Limb (tissue), 2 donors: Measurements from ENCODE around the gene RMC1.
"Not testable (repeated sequence)": the region's sequence is repeated elsewhere in the genome, so short reads cannot be mapped to it uniquely, and the experiment has no call there.

ENCODE experiments used
- DNase-seq, 2 donors: peaks; one replicate each; pipeline ENCODE4 v3.0.0-alpha.2; 2016; ENCODE audit errors: extremely low spot score in 2 of 2

RMC1 gene

DNA sequence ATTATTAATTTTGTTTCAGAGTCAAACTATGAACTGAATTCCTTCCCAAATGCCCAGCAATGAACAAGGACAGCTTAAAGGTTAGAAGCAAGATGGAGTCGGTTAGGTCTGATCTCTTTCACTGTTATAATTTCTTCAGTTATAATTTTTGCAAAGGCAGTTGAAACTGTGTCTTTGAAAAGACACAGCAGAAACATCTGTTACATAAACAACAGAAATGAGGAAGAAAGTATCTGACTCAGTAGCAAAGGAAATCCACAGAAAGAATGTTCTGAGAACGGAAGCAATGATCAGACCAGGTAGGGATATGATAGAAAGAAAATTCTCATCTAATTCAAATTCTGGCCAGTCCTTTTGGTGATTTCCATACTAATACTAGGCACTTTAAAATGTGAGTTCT, 5.2 kb upstream of the RMC1 start:
- DNase-seq = no peak

DNA sequence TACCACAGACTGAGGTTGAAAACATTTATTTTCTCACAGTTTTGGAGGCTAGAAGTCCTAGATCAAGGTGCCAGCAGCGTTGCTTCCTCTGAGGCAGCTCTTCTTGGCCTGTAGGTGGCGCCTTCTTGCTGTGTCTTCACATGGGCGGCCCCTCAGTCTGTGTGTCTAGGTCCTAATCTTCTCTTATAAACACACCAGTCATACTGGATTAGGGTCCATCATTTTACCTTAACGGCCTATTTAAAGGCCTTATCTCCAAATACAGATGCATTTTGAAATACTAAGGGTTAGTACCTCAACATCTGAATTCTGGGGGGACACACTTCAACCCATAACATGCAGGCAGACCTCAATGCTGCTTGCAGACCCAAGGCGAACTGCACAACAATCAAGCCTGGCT, 4.4 kb upstream of the RMC1 start:
- DNase-seq = peak; percentile 36 to 47

DNA sequence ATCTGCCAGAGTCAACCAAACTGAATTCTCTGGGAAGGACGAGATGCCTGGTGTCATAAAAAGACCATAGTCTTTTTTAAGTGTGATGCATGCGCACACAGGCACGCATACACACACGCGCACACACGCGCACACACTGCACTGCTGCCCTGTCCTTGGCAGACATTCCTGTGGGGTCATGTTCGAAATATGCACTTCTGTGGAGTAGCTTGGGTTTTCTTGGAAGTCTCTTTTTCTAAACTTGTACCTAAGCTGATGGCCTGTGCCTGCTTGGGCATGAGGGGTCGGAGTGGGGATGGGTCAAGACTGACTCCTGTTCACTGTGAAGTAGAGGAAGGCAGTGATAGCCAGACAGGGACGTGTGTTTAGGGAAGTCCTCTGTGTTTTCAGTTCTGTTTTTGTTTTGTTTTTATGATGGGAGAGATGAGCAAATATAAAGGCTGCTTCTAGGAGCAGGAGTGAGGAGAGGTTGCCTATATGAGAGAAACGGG, 4.0 kb upstream of the RMC1 start:
- no peak for DNase-seq

DNA sequence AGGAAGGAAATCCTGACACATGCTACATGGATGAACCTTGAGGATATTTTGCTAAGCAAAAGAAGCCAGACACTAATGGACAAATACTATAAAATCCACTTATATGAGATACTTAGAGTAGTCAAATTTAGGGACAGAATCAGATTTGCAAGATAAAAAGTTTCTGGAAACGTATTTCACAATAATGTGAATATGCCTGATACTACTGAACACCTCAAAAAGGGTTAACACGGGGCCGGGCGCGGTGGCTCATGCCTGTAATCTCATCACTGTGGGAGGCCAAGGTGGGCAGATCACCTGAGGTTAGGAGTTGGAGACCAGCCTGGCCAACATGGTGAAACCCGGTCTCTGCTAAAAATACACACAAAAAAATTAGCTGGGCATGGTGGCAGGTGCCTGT, 1.7 kb upstream of the RMC1 start:
- DNase-seq = no peak

DNA sequence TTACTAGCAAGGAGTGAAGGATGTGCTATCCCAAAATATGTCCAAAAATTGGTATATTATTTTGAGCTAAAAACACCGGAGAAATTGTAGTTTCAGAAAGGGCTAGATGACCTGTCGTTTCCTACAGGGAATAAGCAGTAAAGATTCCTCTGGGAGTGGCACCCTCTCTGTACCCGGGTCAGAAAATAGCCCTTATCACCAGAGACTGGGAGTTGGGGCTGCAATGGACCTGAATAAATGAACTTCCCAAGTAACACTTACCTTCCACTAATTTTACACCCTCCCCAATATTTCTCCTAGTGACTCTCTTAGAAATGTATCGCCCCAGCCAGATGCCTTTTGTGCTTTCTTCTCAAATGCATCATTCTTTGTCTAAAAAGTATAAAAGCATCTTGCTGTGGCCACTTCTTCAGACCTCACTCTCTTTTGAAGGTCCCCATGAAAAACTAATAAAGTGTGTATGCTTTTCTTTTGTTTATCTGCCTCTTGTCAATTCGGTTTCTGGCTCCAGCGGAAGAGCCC, 734 bp upstream of the RMC1 start:
- no peak for DNase-seq

DNA sequence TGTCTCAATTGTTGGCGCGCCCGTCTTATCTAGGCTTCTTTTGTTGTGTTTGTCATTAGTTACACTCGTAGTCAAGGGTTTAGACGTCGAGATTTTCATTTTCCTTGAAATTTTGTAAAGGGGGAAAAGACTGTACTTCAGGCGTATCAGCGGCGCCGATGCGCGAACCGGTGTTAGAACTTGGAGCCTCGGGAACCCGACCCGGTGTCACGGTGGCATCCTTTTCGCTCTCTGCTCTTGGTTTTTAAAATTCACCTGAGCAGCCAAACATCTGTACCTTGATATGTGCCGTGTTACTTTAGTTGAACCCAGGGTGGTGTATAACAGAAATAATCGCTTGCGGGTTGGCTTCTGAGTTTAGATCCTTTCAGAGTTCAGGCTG, 643 bp downstream of the RMC1 start:
- DNase-seq = no peak

DNA sequence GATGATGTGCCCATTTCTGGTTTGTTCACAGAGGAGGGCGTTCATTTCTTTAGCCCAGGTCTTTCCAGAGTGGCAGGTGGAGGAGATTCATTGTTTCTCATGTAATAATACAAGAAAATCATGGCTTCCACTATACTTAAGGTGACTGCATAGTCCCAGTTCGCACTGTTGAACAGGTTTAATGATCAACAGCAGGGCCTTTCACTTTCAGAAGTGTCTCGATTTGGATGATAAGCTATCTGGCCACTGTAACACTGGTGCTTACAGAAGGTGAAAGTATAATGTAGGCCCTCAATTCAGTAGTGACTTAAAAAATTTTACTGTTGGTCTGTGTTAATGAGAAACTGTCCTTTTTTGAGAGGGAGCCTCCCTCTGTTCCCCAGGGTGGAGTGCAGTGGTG, 1.4 kb downstream of the RMC1 start:
- DNase-seq = no peak

DNA sequence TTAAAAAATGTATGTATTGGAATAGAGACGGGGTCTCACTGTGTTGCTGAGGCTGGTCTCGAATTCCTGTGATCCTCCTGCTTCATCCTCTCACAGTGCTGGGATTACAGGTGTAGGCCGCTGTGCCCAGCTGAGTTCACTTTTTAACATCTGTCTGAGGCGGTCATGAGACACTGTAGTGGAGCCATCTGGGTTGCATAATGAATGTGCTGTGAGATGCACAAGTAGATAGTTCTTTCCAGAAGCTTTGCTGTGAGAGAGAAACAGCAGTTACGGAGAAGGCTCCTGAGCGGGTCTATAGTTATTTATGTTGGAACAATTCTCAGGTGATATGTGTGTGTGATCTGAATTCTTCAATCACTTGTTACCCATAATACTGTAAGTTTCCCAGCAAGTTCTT, 3.1 kb downstream of the RMC1 start:
- DNase-seq = no peak

DNA sequence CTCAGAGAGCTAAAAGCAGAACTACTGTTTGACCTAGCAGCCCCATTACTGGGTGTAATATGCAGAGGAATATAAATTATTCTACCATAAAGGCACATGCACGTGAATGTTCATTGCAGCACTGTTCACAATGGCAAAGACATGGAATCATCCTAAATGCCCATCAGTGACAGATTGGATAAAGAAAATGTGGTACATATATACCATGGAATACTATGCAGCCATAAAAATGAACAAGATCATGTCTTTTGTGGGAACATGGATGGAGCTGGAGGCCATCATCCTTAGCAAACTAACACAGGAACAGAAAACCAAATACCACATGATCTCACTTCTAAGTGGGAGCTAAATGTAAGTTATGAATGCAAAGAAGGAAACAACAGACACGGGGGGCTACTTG, 7.6 kb downstream of the RMC1 start:
- DNase-seq = not testable (repeated sequence)

DNA sequence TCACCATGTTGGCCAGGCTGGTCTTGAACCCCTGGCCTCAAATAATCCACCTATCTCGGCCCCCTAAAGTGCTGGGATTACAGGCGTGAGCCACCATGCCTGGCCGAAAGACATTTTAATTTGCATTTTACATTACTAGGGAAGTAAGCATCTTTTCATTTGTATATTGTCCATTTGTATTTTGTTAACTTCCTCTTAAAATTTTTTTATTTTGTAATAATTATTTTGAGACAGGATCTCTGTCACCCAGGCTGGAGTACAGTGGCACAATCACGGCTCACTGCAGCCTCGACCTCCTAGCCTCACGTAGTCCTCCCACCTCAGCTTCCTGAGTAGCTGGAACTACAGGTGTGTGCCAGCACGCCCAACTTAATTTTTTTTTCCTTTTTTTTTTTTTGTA, 8.9 kb downstream of the RMC1 start:
- DNase-seq = not testable (repeated sequence)

DNA sequence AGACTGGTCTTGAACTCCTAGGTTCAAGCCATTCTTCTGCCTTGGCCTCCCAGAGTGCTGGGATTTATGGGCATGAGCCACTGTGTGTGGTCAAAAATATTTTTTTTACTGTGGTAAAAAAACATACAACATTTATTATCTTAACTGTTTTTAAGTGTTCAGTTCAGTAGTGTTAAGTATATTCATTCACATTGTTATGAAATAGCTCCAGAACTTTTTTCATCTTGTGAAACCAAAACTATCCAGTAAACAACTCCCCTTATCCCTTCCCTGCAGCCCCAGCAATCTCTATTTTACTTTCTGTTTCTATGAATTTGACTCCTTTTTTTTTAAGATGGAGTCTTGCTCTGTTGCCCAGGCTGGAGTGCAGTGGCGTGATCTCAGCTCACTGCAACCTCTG, 9.3 kb downstream of the RMC1 start:
- no peak for DNase-seq

DNA sequence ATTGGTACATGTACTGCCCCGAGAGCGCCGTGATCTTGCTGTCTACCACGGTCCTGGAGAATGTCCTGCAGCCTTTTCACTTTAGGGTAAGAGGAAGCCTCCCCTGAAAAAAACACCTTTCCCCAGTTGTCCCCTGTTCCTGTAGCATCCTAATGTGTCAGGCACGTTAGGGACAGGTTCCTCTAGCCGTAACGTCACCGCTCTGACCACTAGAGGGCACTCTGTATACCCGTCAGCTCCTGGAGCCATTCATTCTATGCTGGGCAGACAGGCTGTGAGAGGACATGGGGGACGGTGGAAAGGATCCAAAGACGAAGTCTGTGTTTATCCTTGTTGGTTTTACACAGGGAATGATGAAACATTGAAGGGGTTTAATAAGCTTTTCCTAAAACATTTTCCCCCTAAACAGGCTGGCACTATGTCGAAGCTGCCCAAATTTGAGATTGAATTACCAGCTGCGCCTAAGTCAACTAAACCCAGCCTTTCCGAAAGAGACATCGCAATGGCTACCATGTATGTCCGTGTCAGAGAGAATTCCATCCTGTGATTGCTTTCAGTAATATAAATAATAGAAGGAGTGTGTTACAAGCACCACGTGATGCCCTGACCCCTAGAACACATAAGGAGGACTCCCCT, 12.7 kb downstream of the RMC1 start:
- peak; percentile 79 to 81 for DNase-seq

DNA sequence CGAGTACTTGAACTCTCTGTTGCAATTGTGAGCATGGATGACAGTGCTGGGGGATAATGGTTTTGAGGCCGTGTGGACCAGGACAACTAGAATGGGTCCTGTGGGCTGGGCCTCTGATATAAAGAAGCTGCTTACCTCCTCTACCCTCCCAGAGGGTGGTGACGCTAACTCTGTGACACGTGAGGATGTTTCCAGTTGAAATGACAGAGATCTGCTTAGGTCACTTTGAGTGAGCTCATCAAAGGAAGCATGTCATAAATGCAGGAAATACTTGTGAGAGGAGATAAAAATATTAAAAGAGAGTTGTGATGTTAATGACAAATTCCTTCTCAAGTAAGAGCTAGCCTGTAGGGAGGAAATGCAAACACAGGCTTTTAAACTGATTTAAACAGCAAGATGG, 16.4 kb downstream of the RMC1 start:
- no peak for DNase-seq

DNA sequence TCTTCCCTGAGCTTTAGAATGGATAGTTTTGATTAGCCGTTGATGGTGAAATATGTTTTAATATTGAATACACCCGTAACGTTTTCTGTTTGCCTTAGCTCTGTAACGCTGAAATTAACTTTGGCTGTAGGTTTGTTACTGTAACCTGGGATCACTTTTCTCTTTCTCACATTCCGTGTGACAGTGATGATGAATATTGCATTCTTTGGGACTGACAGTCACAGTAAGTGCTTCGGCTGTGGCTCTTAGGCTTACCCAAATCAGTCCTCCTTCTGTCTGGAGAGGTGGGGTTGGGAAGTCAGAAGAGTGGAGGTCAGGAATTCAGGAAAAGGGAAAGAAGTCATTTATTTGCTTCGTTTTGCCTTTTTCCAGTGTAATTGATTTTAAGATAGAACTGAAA, 18.0 kb downstream of the RMC1 start:
- no peak for DNase-seq

DNA sequence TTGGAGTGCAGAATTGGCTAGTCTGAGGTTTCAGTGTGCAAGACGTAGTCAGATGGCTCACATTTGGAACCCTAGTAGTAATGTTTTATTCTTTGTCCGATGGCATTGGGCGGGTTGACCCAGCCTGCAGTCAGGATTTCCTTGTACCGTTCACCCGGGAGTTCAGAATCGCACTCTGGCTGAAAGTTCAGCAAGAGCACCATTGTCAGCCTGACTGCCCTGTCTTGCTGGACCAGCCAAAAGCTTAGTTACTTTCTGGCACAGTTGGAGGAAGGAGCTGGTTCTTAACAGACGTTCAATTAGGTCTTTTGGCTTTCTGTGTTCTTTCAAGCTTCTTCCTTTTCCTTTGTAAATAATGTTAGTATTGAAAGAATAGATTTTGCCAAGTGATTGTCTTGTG, 18.6 kb downstream of the RMC1 start:
- no peak for DNase-seq

DNA sequence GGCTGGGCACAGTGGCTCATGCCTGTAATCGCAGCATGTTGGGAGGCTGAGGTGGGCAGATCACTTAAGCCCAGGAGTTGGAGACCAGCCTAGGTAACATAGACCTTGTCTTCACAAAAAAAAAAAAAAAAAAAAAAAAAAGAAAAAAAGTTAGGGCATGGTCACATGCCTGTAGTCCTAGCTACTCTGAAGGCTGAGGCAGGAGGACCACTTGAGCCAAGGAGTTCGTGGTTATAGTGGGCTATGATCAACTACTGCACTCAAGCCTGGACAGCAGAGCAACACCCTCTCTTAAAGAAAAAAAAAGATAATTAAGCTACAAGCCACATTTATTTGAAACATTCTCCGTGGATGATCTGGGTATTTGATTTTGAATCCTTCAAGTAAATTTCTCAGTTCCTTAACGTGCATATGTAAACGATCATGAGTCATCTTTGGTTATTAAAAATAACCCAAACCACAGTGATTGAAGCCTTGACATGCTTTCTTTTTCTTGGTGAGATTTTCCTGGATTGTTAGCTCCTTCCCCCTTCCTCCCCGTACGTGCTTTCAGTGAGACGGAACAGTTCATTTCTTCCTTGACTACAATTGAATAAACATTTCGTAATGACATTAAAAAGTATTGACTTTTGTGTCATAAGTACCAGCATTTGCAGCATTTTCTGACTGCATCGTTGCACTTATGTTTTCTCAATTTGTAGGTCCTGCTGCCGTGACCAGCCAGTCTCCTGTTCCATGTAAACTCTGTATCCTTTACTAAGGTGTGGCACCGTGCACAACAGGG, 20.3 kb downstream of the RMC1 start:
- no peak for DNase-seq

DNA sequence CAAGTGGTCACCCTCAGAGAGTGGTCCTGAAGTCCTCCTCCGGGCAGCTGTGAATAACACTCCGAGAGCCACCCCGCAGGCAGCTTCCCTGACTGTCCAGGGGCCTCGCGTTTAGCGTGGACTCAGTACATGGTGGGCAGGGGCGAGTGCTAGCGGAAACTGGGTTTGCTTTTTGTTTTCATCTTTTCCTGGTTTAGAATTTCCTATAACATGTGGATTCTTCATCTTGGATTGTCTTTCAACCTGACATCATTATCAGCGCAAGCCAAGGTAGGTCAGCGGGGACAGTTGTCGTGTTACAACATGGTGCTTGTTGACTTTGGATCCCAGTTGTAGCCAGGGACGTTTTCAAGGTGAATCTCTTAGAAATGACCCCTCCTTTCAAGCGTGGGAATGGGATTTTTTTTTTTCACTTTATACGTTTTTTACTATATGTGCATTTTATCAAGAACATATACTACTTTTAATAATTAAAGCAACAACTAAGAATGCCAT, 20.9 kb downstream of the RMC1 start:
- no peak for DNase-seq

DNA sequence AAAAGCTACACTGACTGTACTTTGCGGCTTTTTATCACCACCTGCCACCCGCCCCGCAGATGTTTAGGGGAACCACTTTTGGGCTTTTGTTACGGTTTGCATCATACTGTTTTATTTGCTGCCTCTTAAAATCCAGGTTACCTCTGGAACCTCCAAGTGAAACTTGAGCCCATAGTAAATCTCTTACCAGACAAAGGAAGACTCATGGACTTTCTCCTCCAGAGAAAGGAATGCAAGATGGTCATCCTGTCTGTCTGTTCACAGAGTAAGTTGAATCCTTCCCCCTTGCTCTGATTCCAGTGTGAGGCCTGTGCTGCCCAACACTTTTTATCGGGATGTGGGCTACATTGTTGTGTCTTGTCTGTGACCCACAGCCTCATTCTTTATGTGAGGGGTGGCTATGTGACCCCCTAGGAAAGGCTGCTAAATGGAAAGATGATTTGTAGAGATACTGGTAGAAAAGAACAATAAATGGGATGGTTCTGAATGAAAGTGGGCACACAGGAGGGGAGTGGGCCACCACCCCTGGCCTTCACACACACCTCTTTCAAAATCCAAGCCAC, 23.3 kb downstream of the RMC1 start:
- DNase-seq = no peak

DNA sequence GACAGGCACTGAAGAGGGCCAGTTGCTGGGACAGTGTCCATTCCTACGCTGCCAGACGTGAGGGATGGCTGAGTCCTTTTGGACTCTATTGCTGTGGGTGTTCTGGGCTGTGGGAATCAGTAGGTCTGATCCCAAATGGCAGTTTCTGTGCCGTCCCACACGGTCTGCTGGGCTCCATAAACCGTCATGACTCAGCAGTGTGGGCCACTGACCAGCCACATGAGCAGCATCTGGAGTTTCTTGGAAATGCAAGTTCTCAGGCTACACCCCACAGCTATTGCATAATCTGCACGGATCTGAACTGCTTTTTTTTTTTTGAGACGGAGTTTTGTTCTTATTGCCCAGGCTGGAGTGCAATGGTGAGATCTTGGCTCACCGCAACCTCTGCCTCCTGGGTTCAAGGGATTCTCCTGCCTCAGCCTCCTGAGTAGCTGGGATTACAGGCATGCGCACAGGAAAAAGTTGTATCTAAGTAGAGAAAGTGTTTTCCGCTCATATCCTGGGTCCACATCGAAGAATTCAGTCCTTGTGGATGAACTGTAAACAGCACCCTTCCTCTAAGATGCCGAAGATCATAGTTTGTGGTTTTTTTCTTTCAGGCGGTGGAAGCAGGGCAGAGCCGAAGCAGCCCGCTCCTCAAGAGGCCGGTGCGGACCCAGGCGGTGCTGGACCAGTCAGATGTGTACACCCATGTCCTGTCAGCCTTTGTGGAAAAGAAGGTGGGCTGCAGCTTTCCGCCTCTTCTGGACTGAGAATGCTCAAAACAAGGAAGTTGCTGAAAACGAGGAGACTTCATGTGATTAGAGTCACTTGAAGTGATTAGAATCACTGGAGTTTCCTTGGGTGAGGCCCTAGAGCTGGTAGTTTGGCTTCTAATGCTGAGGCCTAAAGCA, 25.5 kb downstream of the RMC1 start:
- no peak for DNase-seq

DNA sequence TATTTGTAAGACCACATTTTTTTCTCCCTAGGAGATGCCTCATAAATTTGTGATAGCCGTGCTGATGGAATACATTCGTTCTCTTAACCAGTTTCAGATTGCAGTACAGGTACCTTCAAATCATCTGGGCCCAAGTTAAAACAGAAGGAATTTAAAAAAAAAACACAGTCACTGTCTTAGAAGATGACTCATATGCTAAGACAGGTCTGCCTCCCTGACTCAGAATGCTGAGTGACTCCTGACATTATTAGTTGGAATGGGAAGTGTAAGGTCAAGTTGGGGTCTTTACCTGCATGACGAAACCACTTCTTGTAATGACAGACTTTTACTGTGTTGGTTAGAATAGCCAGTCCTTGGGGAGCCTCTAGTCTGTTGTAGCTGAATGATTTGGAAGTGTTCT, 26.3 kb downstream of the RMC1 start:
- no peak for DNase-seq

DNA sequence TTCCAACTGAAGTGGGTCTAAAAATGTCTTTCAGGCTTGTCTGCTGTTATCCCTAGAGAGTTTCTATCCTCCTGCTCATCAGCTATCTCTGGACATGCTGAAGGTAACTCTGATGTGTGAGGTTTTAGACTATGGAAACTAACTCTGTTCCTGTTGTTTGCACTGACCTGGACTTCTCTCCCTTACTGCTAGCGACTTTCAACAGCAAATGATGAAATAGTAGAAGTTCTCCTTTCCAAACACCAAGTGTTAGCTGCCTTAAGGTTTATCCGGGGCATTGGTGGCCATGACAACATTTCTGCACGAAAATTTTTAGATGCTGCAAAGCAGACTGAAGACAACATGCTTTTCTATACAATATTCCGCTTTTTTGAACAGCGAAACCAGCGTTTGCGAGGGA, 26.9 kb downstream of the RMC1 start:
- DNase-seq = no peak

DNA sequence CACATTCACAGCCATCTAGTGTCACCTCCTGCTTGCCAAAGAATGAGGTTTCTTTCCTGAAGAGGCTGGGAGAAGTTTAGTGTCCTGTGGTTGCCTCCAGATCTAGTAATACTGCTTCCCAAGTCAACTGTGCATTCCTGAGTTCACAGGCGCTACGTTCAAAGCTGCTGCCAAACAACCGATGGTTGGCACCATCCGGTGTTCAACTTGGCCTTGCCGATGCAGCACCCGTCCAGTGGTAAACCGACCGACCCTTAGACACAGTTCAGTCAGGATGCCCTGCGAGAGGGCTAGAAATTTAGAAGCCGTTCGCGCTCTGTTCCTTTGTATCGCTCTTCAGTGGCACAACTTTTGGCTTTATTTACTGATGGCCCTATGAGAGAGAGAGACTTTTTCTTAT, 28.6 kb downstream of the RMC1 start:
- no peak for DNase-seq
